Measurements from ENCODE around the gene TXNDC17.
"Not testable (repeated sequence)": the region's sequence is repeated elsewhere in the genome, so short reads cannot be mapped to it uniquely, and the experiment has no call there.

Gene TXNDC17

DNA sequence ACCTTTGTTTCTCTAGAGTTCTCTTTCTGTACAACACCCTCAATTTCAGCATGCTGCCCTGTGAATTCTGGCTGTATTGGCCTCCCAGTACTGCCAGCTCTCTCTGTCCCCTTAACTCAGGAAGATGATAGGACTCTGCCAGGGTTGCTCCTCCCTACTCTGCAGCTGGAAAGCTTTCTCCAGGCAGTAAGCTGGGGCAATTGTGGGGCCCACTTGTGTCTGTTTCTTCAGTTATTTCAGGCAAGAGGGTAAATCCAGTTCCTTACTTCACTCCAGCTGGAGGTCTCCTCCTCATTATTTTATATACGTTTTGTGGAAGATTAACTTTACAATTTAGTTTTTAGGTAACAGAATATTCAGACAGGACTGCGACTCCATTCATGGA is 20.6 kb downstream of the TXNDC17 start:
- TF ChIP-seq, protein P1, sequence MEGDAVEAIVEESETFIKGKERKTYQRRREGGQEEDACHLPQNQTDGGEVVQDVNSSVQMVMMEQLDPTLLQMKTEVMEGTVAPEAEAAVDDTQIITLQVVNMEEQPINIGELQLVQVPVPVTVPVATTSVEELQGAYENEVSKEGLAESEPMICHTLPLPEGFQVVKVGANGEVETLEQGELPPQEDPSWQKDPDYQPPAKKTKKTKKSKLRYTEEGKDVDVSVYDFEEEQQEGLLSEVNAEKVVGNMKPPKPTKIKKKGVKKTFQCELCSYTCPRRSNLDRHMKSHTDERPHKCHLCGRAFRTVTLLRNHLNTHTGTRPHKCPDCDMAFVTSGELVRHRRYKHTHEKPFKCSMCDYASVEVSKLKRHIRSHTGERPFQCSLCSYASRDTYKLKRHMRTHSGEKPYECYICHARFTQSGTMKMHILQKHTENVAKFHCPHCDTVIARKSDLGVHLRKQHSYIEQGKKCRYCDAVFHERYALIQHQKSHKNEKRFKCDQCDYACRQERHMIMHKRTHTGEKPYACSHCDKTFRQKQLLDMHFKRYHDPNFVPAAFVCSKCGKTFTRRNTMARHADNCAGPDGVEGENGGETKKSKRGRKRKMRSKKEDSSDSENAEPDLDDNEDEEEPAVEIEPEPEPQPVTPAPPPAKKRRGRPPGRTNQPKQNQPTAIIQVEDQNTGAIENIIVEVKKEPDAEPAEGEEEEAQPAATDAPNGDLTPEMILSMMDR (IDR thresholded peaks at IDR 0.05; ENCODE audit: borderline replicate concordance, insufficient read depth, low read depth, low read length): no peak
- H3K4me3 ChIP-seq (ENCODE audit: low read depth, low read length): no peak overlapping the region

DNA sequence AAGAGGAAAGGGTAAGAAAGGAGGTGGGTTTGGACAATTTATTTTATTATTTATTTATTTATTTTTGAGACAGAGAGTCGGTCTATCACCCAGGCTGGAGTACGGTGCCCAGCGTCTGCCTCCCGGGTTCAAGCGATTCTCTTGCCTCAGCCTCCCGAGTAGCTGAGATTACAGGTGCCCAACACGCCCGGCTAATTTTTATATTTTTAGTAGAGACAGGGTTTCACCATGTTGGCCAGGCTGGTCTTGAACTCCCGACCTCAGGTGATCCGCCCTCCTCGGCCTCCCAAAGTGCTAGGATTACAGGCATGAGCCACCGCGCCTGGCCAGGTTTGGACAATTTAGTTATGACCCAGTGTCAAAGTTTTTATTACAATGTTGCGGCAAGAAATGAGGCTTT is 22.3 kb downstream of the TXNDC17 start:
- H3K4me3 ChIP-seq (ENCODE audit: low read depth, low read length): not testable (repeated sequence)

DNA sequence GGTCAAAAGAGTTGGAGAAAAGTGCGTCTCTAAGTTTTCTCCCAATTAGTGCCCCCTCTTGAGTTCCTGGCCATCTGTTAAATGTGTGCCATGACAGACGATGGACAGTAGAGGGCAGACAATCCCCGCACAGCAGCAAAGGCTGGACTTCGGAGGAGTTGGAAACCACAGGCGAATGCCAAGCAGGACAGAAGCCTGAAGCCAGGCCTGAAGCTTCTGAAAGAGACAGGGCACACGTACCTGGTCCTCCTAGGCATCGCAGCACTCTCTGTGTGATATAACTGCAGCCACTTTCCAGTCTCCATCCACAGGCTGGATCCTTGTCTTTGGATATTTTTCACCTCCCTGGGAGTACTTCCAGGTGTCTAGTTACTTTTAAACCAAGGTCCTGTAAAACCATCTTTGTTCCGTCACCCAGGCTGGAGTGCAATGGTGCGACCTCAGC is 25.2 kb downstream of the TXNDC17 start:
- no peak overlapping the region for H3K4me3 ChIP-seq (ENCODE audit: low read depth, low read length)
- TF ChIP-seq, protein P1 (IDR thresholded peaks at IDR 0.05; ENCODE audit: borderline replicate concordance, insufficient read depth, low read depth, low read length): peak; percentile 84

DNA sequence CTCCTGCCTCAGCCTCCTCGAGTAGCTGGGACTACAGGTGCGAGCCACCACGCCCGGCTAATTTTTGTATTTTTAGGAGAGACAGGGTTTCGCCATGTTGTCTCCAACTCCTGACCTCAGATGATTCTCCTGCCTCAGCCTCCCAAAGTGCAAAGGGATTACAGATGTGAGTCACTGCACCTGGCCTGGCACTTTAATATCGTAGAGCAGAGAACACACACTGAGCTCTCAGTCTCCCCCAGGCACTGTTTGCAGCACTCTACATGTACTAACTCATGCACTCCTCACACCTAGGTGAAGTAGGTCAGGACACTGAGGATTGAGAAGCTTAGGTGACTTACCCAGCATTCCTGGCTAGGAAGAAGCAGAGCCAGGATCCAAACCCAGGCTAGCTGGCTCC is 25.7 kb downstream of the TXNDC17 start:
- H3K4me3 ChIP-seq (ENCODE audit: low read depth, low read length): no peak overlapping the region
- TF ChIP-seq, protein P1 (IDR thresholded peaks at IDR 0.05; ENCODE audit: borderline replicate concordance, insufficient read depth, low read depth, low read length): no peak

DNA sequence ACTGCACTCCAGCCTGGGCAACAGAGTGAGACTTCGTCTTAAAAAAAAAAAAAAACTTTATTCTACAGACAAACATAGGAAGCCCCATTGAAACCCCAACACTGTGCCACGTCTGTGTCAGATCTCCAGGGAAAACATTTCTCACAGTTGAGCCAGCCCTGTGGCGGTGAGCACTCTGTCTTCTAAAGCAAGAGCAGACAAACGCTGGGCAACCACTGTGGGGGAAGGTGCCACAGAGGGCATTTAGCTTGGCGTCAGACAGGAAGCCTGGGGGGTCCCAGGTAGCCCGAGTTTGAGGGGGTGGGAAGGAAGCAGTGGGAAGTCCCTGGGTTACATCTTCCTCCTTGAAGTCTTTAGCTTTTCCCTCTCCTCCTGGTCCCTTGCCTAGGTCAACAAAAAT is 26.7 kb downstream of the TXNDC17 start:
- H3K4me3 ChIP-seq (ENCODE audit: low read depth, low read length): no peak overlapping the region
- TF ChIP-seq, protein P1 (IDR thresholded peaks at IDR 0.05; ENCODE audit: borderline replicate concordance, insufficient read depth, low read depth, low read length): no peak

DNA sequence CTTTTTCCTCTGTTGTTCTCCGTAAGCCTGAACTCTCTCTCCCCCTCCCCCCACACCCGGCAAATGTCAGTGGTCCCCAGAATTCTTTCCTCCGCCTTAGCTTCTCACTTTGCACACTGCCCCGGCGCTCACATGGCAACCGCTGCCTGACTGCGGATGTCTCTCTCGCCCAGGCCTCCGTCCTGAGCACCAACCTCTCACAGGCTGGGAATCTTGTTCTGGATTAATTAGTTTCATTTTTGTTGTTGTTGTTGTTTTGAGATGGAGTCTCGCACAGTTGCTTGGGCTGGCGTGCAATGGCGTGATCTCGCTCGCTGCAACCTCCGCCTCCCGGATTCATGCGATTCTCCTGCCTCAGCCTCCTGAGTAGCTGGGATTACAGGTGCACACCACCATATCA is 27.4 kb downstream of the TXNDC17 start:
- TF ChIP-seq, protein P1 (IDR thresholded peaks at IDR 0.05; ENCODE audit: borderline replicate concordance, insufficient read depth, low read depth, low read length): no peak
- H3K4me3 ChIP-seq (ENCODE audit: low read depth, low read length): no peak overlapping the region

DNA sequence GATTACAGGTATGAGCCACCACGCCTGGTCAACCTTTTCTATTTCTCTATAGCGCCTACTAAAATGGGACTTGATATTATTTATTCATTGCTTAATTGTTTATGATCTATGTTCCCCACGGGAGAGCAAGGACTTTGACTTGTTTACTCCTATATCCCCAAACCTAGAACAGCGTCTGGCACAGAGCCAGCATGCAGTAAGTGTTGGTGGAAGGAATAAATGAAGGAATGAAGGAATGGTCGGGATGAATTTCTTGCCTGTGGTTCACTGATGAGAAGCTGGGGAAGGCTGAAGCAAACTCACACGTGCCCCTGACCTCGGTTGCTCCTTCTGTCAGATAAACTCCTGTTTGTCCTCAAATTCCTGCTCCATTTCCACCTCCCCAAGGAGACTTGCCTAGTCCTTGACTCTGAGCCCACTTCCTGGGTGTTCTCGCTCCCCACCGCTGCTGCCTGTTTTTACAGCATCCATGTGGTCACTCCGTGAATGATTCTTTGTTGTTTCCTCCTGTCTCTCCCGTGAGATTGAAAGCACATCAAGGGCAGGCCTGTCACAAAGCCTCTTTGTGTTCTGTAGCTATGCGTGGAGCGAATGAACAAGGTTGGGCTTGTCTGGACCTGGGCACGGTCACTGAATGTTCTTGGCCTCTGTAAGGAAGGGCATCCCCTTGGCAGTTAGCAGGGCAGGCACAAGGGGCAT is 28.0 kb downstream of the TXNDC17 start:
- TF ChIP-seq, protein P1 (IDR thresholded peaks at IDR 0.05; ENCODE audit: borderline replicate concordance, insufficient read depth, low read depth, low read length): no peak
- H3K4me3 ChIP-seq (ENCODE audit: low read depth, low read length): no peak overlapping the region
